GM12801 (cell line): ENCODE results near the gene FRMD4B.

Source experiments
- TF ChIP-seq, protein P1 (sequence below): IDR thresholded peaks from one replicate; pipeline ENCODE4 v1.5.1; 2011; ENCODE audit warnings: control low read depth; ENCODE audit not compliant: insufficient read length; ENCODE audit errors: extremely low read depth

Gene FRMD4B

DNA sequence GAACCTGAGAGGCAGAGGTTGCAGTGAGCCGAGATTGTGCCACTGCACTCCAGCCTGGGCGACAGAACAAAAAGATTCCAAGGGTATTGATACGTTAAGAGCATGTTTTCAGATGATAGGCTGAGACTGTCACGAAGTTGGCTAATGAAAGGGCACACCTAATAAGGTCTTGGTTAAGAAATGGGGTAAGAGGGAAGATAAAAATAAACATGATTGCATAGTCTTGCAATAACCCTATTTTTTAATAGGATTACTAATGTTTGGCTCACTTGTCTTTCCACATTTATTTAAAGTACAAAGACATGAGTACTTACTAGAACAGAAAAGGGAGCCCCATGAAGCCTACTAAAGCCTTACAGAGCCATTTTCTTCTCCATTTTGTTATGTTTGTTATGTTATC lies 109.0 kb downstream of the FRMD4B start:
- TF ChIP-seq, protein P1, sequence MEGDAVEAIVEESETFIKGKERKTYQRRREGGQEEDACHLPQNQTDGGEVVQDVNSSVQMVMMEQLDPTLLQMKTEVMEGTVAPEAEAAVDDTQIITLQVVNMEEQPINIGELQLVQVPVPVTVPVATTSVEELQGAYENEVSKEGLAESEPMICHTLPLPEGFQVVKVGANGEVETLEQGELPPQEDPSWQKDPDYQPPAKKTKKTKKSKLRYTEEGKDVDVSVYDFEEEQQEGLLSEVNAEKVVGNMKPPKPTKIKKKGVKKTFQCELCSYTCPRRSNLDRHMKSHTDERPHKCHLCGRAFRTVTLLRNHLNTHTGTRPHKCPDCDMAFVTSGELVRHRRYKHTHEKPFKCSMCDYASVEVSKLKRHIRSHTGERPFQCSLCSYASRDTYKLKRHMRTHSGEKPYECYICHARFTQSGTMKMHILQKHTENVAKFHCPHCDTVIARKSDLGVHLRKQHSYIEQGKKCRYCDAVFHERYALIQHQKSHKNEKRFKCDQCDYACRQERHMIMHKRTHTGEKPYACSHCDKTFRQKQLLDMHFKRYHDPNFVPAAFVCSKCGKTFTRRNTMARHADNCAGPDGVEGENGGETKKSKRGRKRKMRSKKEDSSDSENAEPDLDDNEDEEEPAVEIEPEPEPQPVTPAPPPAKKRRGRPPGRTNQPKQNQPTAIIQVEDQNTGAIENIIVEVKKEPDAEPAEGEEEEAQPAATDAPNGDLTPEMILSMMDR, result no peak

- TF ChIP-seq, protein P1, result no peak
Observed at GRCh38 chr3:69273896-69274295, 112.0 kb downstream of the FRMD4B start.

DNA sequence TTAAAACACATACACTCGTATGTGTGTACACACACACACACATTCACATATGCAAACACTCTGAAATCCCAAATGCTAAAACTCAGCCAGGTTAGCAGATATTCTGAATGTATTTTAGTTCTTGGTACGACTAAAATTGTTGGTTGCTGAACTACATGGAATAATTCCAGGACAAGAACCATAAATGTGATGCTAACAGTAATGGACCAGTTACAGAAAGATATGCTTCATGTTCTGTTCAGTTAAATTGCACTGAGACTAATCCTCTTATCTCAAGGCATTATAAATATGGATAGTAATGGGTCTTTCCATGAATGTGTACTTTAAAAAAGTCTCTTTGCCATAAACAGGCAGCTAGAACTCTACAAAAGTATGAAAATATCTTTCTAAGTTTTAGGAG lies 113.3 kb downstream of the FRMD4B start:
- TF ChIP-seq, protein P1, result no peak

- TF ChIP-seq, protein P1, result no peak
Observed at GRCh38 chr3:69271098-69271497, 114.8 kb downstream of the FRMD4B start.

GRCh38 chr3:69266585-69266984 lies 119.3 kb downstream of the FRMD4B start:
- TF ChIP-seq, protein P1, result no peak

DNA sequence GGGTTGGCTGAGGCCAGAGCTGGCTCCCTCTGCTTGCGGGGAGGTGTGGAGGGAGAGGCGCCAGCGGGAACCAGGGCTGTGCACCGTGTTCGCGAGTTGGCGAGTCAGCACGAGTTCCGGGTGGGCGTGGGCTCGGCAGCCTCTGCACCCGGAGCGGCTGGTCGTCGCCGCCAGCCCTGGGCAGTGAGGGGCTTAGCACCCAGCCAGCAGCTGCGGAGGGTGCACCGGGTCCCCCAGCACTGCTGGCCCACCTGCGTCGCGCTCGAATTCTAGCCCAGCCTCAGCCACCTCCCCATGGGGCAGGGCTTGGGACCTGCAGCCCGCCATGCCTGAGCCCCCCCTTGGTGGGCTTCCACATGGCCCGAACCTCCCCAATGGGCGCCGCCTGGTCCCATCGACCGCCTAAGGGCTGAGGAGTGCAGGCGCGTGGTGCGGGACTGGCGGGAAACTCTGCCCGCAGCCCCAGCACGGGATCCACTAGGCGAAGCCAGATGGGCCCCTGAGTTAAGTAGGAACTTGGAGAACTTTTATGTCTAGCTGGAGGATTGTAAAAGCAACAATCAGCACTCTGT lies 125.6 kb downstream of the FRMD4B start:
- TF ChIP-seq, protein P1, result no peak

- TF ChIP-seq, protein P1, result no peak
Observed at GRCh38 chr3:69259125-69259524, 126.8 kb downstream of the FRMD4B start.

- TF ChIP-seq, protein P1, result no peak
Observed at GRCh38 chr3:69255928-69256327, 130.0 kb downstream of the FRMD4B start.
